ENCODE measurements around the gene SMIM35.

- TF ChIP-seq POLR2A (IDR thresholded peaks at IDR 0.05) = no peak
- no peak for TF ChIP-seq CTCF (IDR thresholded peaks at IDR 0.05 in 4 of 5, conservative IDR thresholded peaks at IDR 0.05 in 1 of 5)
Observed at GRCh38 chr11:118105657-118106305, 19.0 kb upstream of the SMIM35 start.

Data from gastrocnemius medialis (tissue), 4 donors.